ENCODE data around the gene CNOT3.

Gene CNOT3

GRCh38 chr19:54183431-54183830 lies 45.9 kb downstream of the CNOT3 start:
- CTCF ChIA-PET = interaction anchor here (0.6 to 1.2 kb wide), 2 partner anchors 83 to 180 kb away, joined by 3 to 4 read pairs; no protein-coding TSS in a partner anchor
- H3K36me3 ChIP-seq (ENCODE audit: control insufficient read depth in 2 of 2, insufficient read depth in 1 of 2, low read length in 2 of 2) = peaks cover 3 to 46% of the 10 kb centered on the region in 2 experiments; a peak in 2 of 3 replicates
- no peaks in the 10 kb centered on the region for H3K9me3 ChIP-seq (ENCODE audit: control insufficient read depth, insufficient read depth, low read depth, low read length)
- TF ChIP-seq ZNF624 (tag by site-specific recombination; IDR thresholded peaks at IDR 0.05) (no peak), ZNF23 (tag by site-specific recombination; IDR thresholded peaks at IDR 0.05; ENCODE audit: borderline replicate concordance) (no peak), ZNF157 (tag by site-specific recombination; IDR thresholded peaks at IDR 0.05) (no peak), ZBTB6 (tag by site-specific recombination; IDR thresholded peaks at IDR 0.05) (no peak), SCRT1 (tag by site-specific recombination; IDR thresholded peaks at IDR 0.05; ENCODE audit: borderline replicate concordance) (no peak), ZNF2 (tag by site-specific recombination; IDR thresholded peaks at IDR 0.05) (no peak), ZNF530 (tag by site-specific recombination; IDR thresholded peaks at IDR 0.05; ENCODE audit: low read depth) (no peak), MYNN (tag by site-specific recombination; IDR thresholded peaks at IDR 0.05; ENCODE audit: borderline replicate concordance) (no peak), ZNF830 (tag by site-specific recombination; IDR thresholded peaks at IDR 0.05; ENCODE audit: low read depth) (no peak), ZNF48 (tag by site-specific recombination; IDR thresholded peaks at IDR 0.05) (no peak), ZNF155 (tag by site-specific recombination; IDR thresholded peaks at IDR 0.05) (no peak), PRDM4 (tag by site-specific recombination; IDR thresholded peaks at IDR 0.05) (no peak), ZSCAN23 (tag by site-specific recombination; IDR thresholded peaks at IDR 0.05) (no peak), ZNF175 (tag by site-specific recombination; IDR thresholded peaks at IDR 0.05) (no peak), ZNF658 (tag by site-specific recombination; IDR thresholded peaks at IDR 0.05) (no peak), PRDM1 (tag by site-specific recombination; IDR thresholded peaks at IDR 0.05) (no peak), ZNF488 (tag by site-specific recombination; IDR thresholded peaks at IDR 0.05) (no peak), ZNF133 (tag by site-specific recombination; IDR thresholded peaks at IDR 0.05) (no peak), OVOL3 (tag by site-specific recombination; IDR thresholded peaks at IDR 0.05) (no peak)
- no peak overlapping the region for H3K4me3 ChIP-seq (ENCODE audit: low read depth, low read length)
- POLR2A ChIA-PET = interaction anchor here (2.5 kb wide), 1 partner anchor 10 kb away, joined by 20 read pairs; the partner anchor contains the start of gene TMC4
- H3K27ac ChIP-seq (ENCODE audit: extremely low read depth, low read depth, low read length) = no peak overlapping the region
- peaks cover 2% of the 10 kb centered on the region; the same call in 1 of the 2 replicates for H3K4me1 ChIP-seq (ENCODE audit: control insufficient read depth, insufficient read depth, low read length)

GRCh38 chr19:54186351-54186750 lies 48.8 kb downstream of the CNOT3 start:
- ChIA-PET CTCF (interaction anchor here (0.6 to 0.8 kb wide), 2 partner anchors 21 to 27 kb away, joined by 3 to 6 read pairs; no protein-coding TSS in a partner anchor), POLR2A (interaction anchor here (0.9 to 6.4 kb wide), 4 partner anchors 14 to 48 kb away, joined by 3 to 63 read pairs (median 6); partner anchors contain the start of genes CNOT3 and RPS9)
- Histone ChIP-seq H3K4me3 (ENCODE audit: low read depth, low read length) (no peak overlapping the region), H3K36me3 (ENCODE audit: control insufficient read depth in 2 of 2, insufficient read depth in 1 of 2, low read length in 2 of 2) (peaks cover 3 to 28% of the 10 kb centered on the region in 2 experiments; a peak in 2 of 3 replicates), H3K9me3 (ENCODE audit: control insufficient read depth, insufficient read depth, low read depth, low read length) (no peaks in the 10 kb centered on the region), H3K4me1 (ENCODE audit: control insufficient read depth, insufficient read depth, low read length) (peaks cover 6% of the 10 kb centered on the region), H3K27ac (ENCODE audit: extremely low read depth, low read depth, low read length) (no peak overlapping the region)
- TF ChIP-seq BCL11A (tag by site-specific recombination; IDR thresholded peaks at IDR 0.05; ENCODE audit: low read depth) (no peak), HOXC10 (CRISPR knock-in tag; IDR thresholded peaks at IDR 0.05) (0 out of 2 replicates have a peak, but pooled peaks have one; percentile 49)
